Middle frontal gyrus (tissue), 1 donor: ENCODE data around the gene LRRC30.

ENCODE experiments used
- DNase-seq: peaks from one replicate; pipeline ENCODE4 v3.0.0-alpha.2; 2015; ENCODE audit warnings: low spot score; ENCODE audit errors: extremely low spot score

Gene LRRC30

GRCh38 chr18:7237673-7238272, 6.9 kb downstream of the LRRC30 start:
- no peak for DNase-seq

GRCh38 chr18:7242926-7243325, 12.0 kb downstream of the LRRC30 start:
- no peak for DNase-seq

GRCh38 chr18:7248877-7249276, 18.0 kb downstream of the LRRC30 start:
- no peak for DNase-seq

GRCh38 chr18:7254163-7254562, 23.3 kb downstream of the LRRC30 start:
- DNase-seq: no peak

GRCh38 chr18:7255054-7255453, 24.2 kb downstream of the LRRC30 start:
- DNase-seq: no peak

GRCh38 chr18:7255643-7256042, 24.8 kb downstream of the LRRC30 start:
- DNase-seq: no peak

- no peak for DNase-seq
These were observed 25.9 kb downstream of the LRRC30 start for GRCh38 chr18:7256618-7257425.

GRCh38 chr18:7257426-7257740, 26.5 kb downstream of the LRRC30 start:
- no peak for DNase-seq

GRCh38 chr18:7259475-7259874, 28.6 kb downstream of the LRRC30 start:
- DNase-seq: no peak

- DNase-seq: no peak
These were observed 30.3 kb downstream of the LRRC30 start for GRCh38 chr18:7261199-7261598.

- DNase-seq: no peak
These were observed 37.1 kb downstream of the LRRC30 start for GRCh38 chr18:7267973-7268372.

GRCh38 chr18:7269942-7270341, 39.1 kb downstream of the LRRC30 start:
- no peak for DNase-seq

GRCh38 chr18:7272311-7273049, 41.6 kb downstream of the LRRC30 start:
- peak; percentile 16 for DNase-seq

- no peak for DNase-seq
These were observed 42.5 kb downstream of the LRRC30 start for GRCh38 chr18:7273301-7273921.

GRCh38 chr18:7281579-7281978, 50.7 kb downstream of the LRRC30 start:
- no peak for DNase-seq
